Fibroblast of lung (primary cell): ENCODE data around the gene HYAL2. TPM values are rescaled to one million over a fixed set of nuclear protein-coding genes. Genes with fewer than 3 reads are reported as not detected.
A peak's percentile ranks its signal among the peaks of the same experiment; 100 is the strongest.

Source experiments
- DNase-seq, 2 donors: peaks; one replicate each; pipeline versions ENCODE4 v3.0.0 to v3.0.0-alpha.2; 2010; ENCODE audit warnings: low read depth in 2 of 2
- H2AFZ ChIP-seq: 2 replicates; pipeline ENCODE4 v1.5.1; 2012; ENCODE audit warnings: low read length, control low read depth, inconsistent platforms
- H3K27ac ChIP-seq: 2 replicates; pipeline ENCODE4 v1.5.1; 2011; ENCODE audit warnings: low read length, control low read depth; ENCODE audit not compliant: insufficient read depth
- H3K27me3 ChIP-seq: 2 replicates; pipeline ENCODE4 v1.5.1; 2011; ENCODE audit warnings: mild to moderate bottlenecking, low read length; ENCODE audit not compliant: control insufficient read depth, insufficient read depth
- H3K36me3 ChIP-seq: 2 replicates; pipeline ENCODE4 v1.5.1; 2011; ENCODE audit warnings: low read length; ENCODE audit not compliant: control insufficient read depth, insufficient read depth
- H3K4me1 ChIP-seq: 2 replicates; pipeline ENCODE4 v1.5.1; 2011; ENCODE audit warnings: low read length; ENCODE audit not compliant: control insufficient read depth, insufficient read depth; ENCODE audit errors: extremely low read depth
- H3K4me2 ChIP-seq: 2 replicates; pipeline ENCODE4 v1.5.1; 2011; ENCODE audit warnings: low read length, control low read depth; ENCODE audit not compliant: insufficient read depth; ENCODE audit errors: extremely low read depth
- H3K4me3 ChIP-seq, 4 experiments: fragments of 200-600 bp in 1 of 4; sonication (generic) in 1 of 4; replicated peaks in 1 of 4; 2 replicates each; pipeline ENCODE4 v1.5.1; 2011 to 2016; ENCODE audit warnings: low read length in 4 of 4, low read depth in 3 of 4, mild to moderate bottlenecking in 3 of 4, control low read depth in 2 of 4, inconsistent platforms in 1 of 4, mixed read lengths in 1 of 4; ENCODE audit not compliant: insufficient read depth in 1 of 4; ENCODE audit errors: control extremely low read depth in 1 of 4
- H3K79me2 ChIP-seq: 2 replicates; pipeline ENCODE4 v1.5.1; 2012; ENCODE audit warnings: mild to moderate bottlenecking, low read length, inconsistent platforms; ENCODE audit not compliant: control insufficient read depth, insufficient read depth
- H3K9ac ChIP-seq: 2 replicates; pipeline ENCODE4 v1.5.1; 2011; ENCODE audit warnings: mild to moderate bottlenecking, low read length, control low read depth; ENCODE audit not compliant: insufficient read depth
- H3K9me3 ChIP-seq: 2 replicates; pipeline ENCODE4 v1.5.1; 2012; ENCODE audit warnings: low read depth, low read length; ENCODE audit not compliant: control insufficient read depth, insufficient read depth
- H4K20me1 ChIP-seq: 2 replicates; pipeline ENCODE4 v1.5.1; 2011; ENCODE audit warnings: low read length; ENCODE audit not compliant: control insufficient read depth, insufficient read depth; ENCODE audit errors: extremely low read depth
- CTCF ChIP-seq, 2 donors: IDR thresholded peaks in 1 of 2; conservative IDR thresholded peaks in 1 of 2; 1 replicate in 1 of 2; 2 replicates in 1 of 2; pipeline ENCODE4 v1.5.1; 2011 to 2012; ENCODE audit warnings: low read length in 2 of 2, control low read depth in 1 of 2, inconsistent platforms in 1 of 2, low read depth in 1 of 2, mild to moderate bottlenecking in 1 of 2
- EZH2 ChIP-seq: IDR thresholded peaks from 2 replicates; pipeline ENCODE4 v1.5.1; 2012; ENCODE audit warnings: low read length, control low read depth, mild to moderate bottlenecking; ENCODE audit errors: missing control alignments
- polyA plus RNA-seq, 2 donors: library from polyadenylated mRNA; depleted of rRNA in 1 of 2; stranded (reverse) in 1 of 2; unstranded in 1 of 2; fragments of >200 nt; gene quantifications; 2 replicates each; pipeline ENCODE4 v1.2.1, GENCODE V29; 2011 to 2012; ENCODE audit warnings: missing spikeins in 1 of 2
- total RNA-seq: library from RNA; depleted of rRNA; stranded (reverse); fragments of >200 nt; gene quantifications from 2 replicates; pipeline ENCODE4 v1.2.1, GENCODE V29; 2014

HYAL2 gene
- total and polyA plus RNA-seq, 2 donors (not counting 1 experiment from before 2014, with no cell fraction given): 35.1 to 52.5 TPM

DNA sequence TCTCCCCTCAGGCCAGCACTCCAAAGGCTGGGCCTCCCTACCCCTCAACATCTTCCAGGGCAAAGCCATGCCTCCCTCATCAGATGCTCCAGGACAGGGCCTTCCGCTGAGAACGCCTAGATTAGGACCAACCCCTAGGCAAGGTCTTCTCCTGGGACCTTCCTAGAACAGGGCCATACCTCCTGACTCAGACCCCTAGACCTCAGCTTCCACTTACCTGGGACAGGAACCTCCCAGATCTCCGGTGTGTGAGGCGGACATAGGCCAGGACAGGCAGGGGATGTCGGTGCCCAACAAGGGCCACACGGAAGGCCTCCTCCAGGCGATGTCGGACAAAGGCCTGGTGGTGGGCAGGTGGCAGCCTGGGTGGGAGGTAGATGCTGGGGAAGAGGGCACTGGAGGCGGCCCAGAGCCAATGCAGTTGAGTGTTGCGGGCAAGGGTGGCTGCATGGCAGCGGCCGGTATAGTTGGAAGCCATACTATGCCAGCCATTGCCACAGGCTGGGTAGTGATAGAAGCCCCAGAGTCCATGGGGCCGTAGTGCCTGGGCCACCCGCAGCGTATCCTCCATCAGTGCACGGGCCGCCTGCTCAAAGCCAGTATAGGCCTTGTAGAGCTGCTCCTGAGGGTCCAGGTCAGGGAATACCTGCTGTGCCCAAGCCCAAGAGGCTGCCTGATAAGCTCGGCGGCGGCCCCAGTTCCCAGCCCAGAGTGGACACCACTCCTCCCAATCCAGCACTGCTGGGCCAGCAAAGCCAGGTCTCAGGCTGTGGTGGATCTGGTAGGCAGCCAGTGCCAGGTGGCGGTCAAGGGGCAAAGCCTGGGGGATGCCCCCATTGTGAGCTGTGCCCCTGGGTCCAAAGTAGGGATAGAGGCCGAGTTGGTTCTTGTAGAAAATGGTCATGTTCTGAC is 27.8 kb downstream of the HYAL2 start:
- H3K27me3 ChIP-seq: no peaks in the 10 kb centered on the region
- peaks cover 19% of the 10 kb centered on the region for H3K79me2 ChIP-seq
- no peak overlapping the region for H3K4me3 ChIP-seq
- H3K9me3 ChIP-seq: no peaks in the 10 kb centered on the region
- H3K36me3 ChIP-seq: peaks cover 6% of the 10 kb centered on the region
- no peak overlapping the region for H2AFZ ChIP-seq
- no peak overlapping the region for H3K4me2 ChIP-seq
- H3K9ac ChIP-seq: no peak overlapping the region
- H3K27ac ChIP-seq: no peak overlapping the region
- peaks cover 11% of the 10 kb centered on the region for H3K4me1 ChIP-seq
- no peak for DNase-seq
- H4K20me1 ChIP-seq: no peaks in the 10 kb centered on the region
- TF ChIP-seq EZH2 (no peak), CTCF (conservative IDR thresholded peaks at IDR 0.05 in 1 of 2, IDR thresholded peaks at IDR 0.05 in 1 of 2; ENCODE audit: low read depth in 1 of 2, low read length in 2 of 2) (no peak)

DNA sequence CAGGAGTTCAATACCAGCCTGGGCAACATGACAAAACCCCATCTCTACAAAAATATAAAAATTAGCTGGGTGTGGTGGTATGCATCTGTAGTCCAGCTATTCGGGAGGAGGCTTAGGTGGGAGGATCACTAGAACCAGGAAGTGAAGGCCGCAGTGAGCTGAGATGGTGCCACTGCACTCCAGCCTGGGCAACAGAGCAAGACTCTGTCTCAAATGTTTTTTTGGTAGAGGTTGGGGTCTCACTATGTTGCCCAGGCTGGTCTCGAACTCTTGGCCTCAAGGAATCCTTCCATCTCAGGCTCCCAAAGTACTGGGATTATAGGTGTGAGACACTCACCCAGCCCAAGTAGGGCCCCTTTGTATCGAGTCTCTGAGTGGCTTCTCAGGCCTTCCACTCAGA is 28.5 kb downstream of the HYAL2 start:
- H2AFZ ChIP-seq: no peak overlapping the region
- no peak for DNase-seq
- peaks cover 19% of the 10 kb centered on the region for H3K79me2 ChIP-seq
- H4K20me1 ChIP-seq: no peaks in the 10 kb centered on the region
- no peak overlapping the region for H3K4me2 ChIP-seq
- no peaks in the 10 kb centered on the region for H3K27me3 ChIP-seq
- no peak overlapping the region for H3K4me3 ChIP-seq
- H3K4me1 ChIP-seq: peaks cover 9% of the 10 kb centered on the region
- peaks cover 11% of the 10 kb centered on the region for H3K36me3 ChIP-seq
- no peak overlapping the region for H3K9ac ChIP-seq
- no peaks in the 10 kb centered on the region for H3K9me3 ChIP-seq
- H3K27ac ChIP-seq: no peak overlapping the region
- TF ChIP-seq EZH2: no peak

DNA sequence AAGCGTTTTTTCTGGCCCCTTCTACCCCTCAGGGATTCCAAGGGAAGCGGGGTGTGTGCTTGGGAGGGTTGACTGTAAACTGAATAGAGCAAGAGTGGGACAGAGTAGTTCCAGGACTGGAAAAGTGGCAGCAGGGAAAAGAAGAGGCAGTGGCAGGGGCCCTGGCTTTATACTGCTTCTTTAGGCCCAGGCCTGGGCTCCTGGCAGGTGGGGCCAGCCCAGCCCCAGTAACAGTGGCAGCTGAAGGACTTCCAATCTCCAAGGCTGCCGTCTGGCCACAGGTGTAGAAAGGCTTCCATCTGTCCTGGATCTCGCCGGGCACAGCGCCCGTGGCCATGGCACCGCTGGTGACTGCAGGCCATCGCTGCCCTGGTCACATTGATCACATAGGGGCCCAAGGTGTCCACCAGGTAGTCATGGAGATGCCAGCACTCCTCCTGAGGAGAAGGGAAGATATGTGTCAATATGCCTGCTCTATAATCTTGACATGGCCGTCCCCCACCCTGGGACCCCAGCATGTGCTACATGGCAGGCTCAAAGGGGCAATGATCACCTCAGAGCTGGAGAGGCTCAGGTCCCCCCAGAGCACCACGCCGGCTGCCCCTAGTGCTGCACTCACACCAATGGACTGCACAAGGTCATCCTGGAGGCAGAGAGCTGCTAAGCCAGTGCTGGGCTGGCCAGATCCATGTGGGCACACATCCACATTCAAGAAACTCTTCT is 29.3 kb downstream of the HYAL2 start:
- Histone ChIP-seq H4K20me1 (no peaks in the 10 kb centered on the region), H3K27me3 (no peaks in the 10 kb centered on the region), H2AFZ (peak overlapping the region; percentile 53), H3K9ac (no peak overlapping the region), H3K79me2 (peaks cover 19% of the 10 kb centered on the region), H3K36me3 (peaks cover 16% of the 10 kb centered on the region), H3K4me3 (peak overlapping the region in 1 of 4 experiments; percentile 79), H3K4me2 (peak overlapping the region; percentile 96), H3K4me1 (peaks cover 5% of the 10 kb centered on the region), H3K27ac (peak overlapping the region; percentile 93), H3K9me3 (no peaks in the 10 kb centered on the region)
- no peak for TF ChIP-seq EZH2
- TF ChIP-seq CTCF (conservative IDR thresholded peaks at IDR 0.05 in 1 of 2, IDR thresholded peaks at IDR 0.05 in 1 of 2; ENCODE audit: low read depth in 1 of 2, low read length in 2 of 2): no peak
- no peak for DNase-seq
